HepG2 (cell line): Measurements from ENCODE around the gene LAMB4. TPM values are rescaled to one million over a fixed set of nuclear protein-coding genes. Genes with fewer than 3 reads are reported as not detected.

Experiments
- ASH2L ChIP-seq: fragments of 300-600, 200-600 bp; sonication (generic); IDR thresholded peaks from 2 replicates; pipeline ENCODE4 v1.7.0; 2017; ENCODE audit warnings: low read depth, mild to moderate bottlenecking, moderate library complexity, mixed read lengths, low read length; ENCODE audit not compliant: insufficient read length
- ATF4 ChIP-seq, 2 experiments: fragments of 450-650 bp in 1 of 2; sonication (generic) in 1 of 2; formaldehyde crosslinking; IDR thresholded peaks; 2 replicates each; pipeline versions ENCODE4 v1.5.0 to v1.8.0; 2020 to 2022; ENCODE audit warnings: mild to moderate bottlenecking in 1 of 2, missing genetic modification reagents in 1 of 2
- CENPT ChIP-seq: sonication (generic); formaldehyde crosslinking; IDR thresholded peaks from 2 replicates; pipeline ENCODE4 v1.8.0; 2022; ENCODE audit warnings: low read depth, mild to moderate bottlenecking, moderate library complexity, missing genetic modification reagents
- FOXA3 ChIP-seq: IDR thresholded peaks from 2 replicates; pipeline ENCODE4 v1.6.1; 2016; ENCODE audit warnings: missing genetic modification reagents, missing compliant biosample characterization
- FOXJ3 ChIP-seq: sonication (generic); formaldehyde crosslinking; IDR thresholded peaks from 2 replicates; pipeline ENCODE4 v1.4.0; 2020; ENCODE audit warnings: missing genetic modification reagents, mild to moderate bottlenecking, borderline replicate concordance
- HOMEZ ChIP-seq: IDR thresholded peaks from 2 replicates; pipeline ENCODE4 v1.6.1; 2016; ENCODE audit warnings: low read depth
- NFKBIZ ChIP-seq: IDR thresholded peaks from 2 replicates; pipeline ENCODE4 v1.6.1; 2018; ENCODE audit warnings: missing genetic modification reagents, missing compliant biosample characterization
- PAXIP1 ChIP-seq: sonication (generic); formaldehyde crosslinking; conservative IDR thresholded peaks from 2 replicates; pipeline ENCODE4 v1.4.0; 2020; ENCODE audit warnings: mild to moderate bottlenecking, missing genetic modification reagents, moderate library complexity
- PCBP1 ChIP-seq: fragments of 200-400 bp; formaldehyde crosslinking; IDR thresholded peaks from 2 replicates; pipeline ENCODE4 v1.6.1; 2017; ENCODE audit warnings: mild to moderate bottlenecking, low read depth, low read length, borderline replicate concordance
- SKI ChIP-seq: fragments of 450-650 bp; IDR thresholded peaks from one replicate; pipeline ENCODE4 v1.6.1; 2018; ENCODE audit warnings: mild to moderate bottlenecking; ENCODE audit not compliant: partially characterized antibody
- SOX13 ChIP-seq, 3 experiments: fragments of 450-650 bp in 1 of 3; sonication (generic) in 1 of 3; formaldehyde crosslinking in 1 of 3; IDR thresholded peaks in 2 of 3; conservative IDR thresholded peaks in 1 of 3; 2 replicates each; pipeline versions ENCODE4 v1.5.0 to v1.6.1; 2016 to 2020; ENCODE audit warnings: antibody characterized with exemption in 1 of 3, mild to moderate bottlenecking in 1 of 3, missing compliant biosample characterization in 1 of 3, missing genetic modification reagents in 1 of 3, moderate library complexity in 1 of 3
- SP4 ChIP-seq: sonication (generic); formaldehyde crosslinking; IDR thresholded peaks from 2 replicates; pipeline ENCODE4 v1.8.1; 2023; ENCODE audit warnings: mild to moderate bottlenecking, missing genetic modification reagents
- TARDBP ChIP-seq: sonication (generic); formaldehyde crosslinking; IDR thresholded peaks from 2 replicates; pipeline ENCODE4 v1.8.0; 2022; ENCODE audit warnings: mild to moderate bottlenecking, missing genetic modification reagents
- TBL1XR1 ChIP-seq: fragments of 150-350 bp; IDR thresholded peaks from 2 replicates; pipeline ENCODE4 v1.6.1; 2014; ENCODE audit warnings: borderline replicate concordance, low read length; ENCODE audit not compliant: partially characterized antibody
- THYN1 ChIP-seq: sonication (generic); formaldehyde crosslinking; IDR thresholded peaks from 2 replicates; pipeline ENCODE4 v1.8.1; 2023; ENCODE audit warnings: low read depth, mild to moderate bottlenecking, moderate library complexity, missing genetic modification reagents, borderline replicate concordance
- TSC22D2 ChIP-seq: sonication (generic); formaldehyde crosslinking; IDR thresholded peaks from 2 replicates; pipeline ENCODE4 v1.5.1; 2020; ENCODE audit warnings: missing genetic modification reagents, mild to moderate bottlenecking, borderline replicate concordance
- ZNF101 ChIP-seq: sonication (generic); formaldehyde crosslinking; IDR thresholded peaks from 2 replicates; pipeline ENCODE4 v1.4.0; 2020; ENCODE audit warnings: mild to moderate bottlenecking, low read depth, missing genetic modification reagents, borderline replicate concordance
- ZNF282 ChIP-seq: fragments of 450-650 bp; IDR thresholded peaks from 2 replicates; pipeline ENCODE4 v1.6.1; 2018; ENCODE audit not compliant: partially characterized antibody
- ZNF569 ChIP-seq: sonication (generic); formaldehyde crosslinking; IDR thresholded peaks from 2 replicates; pipeline ENCODE4 v1.5.0; 2020; ENCODE audit warnings: mild to moderate bottlenecking, missing genetic modification reagents, moderate library complexity, borderline replicate concordance
- ZNF766 ChIP-seq: sonication (generic); formaldehyde crosslinking; IDR thresholded peaks from 2 replicates; pipeline ENCODE4 v1.5.0; 2020; ENCODE audit warnings: missing genetic modification reagents, borderline replicate concordance
- ZNF773 ChIP-seq: sonication (generic); formaldehyde crosslinking; IDR thresholded peaks from 2 replicates; pipeline ENCODE4 v1.4.0; 2020; ENCODE audit warnings: missing genetic modification reagents, borderline replicate concordance
- ZNF792 ChIP-seq: IDR thresholded peaks from 2 replicates; pipeline ENCODE4 v1.6.1; 2016
- polyA plus RNA-seq, 8 experiments: library from polyadenylated mRNA; depleted of rRNA in 3 of 8; stranded (reverse) in 7 of 8; unstranded in 1 of 8; fragments of >200 nt; fragmentation: Illumina TruSeq in 4 of 8; extraction: Trizol in 4 of 8; gene quantifications; 2 replicates each; pipeline versions ENCODE4 v1.2.1 to v1.2.3, GENCODE V29; 2011 to 2016; ENCODE audit warnings: low read depth in 4 of 8, missing spikeins in 1 of 8, mixed read lengths in 1 of 8; ENCODE audit not compliant: insufficient read depth in 1 of 8
- total RNA-seq, 5 experiments: library from RNA; depleted of rRNA; stranded (reverse); fragments of >200 nt; fragmentation: Illumina TruSeq; extraction: Trizol; gene quantifications; 2 replicates each; pipeline ENCODE4 v1.2.3, GENCODE V29; 2016; ENCODE audit warnings: low read depth in 1 of 5

The LAMB4 gene
- total and polyA plus RNA-seq, 2 of the 13 experiments (the other 11 are each of a cell fraction or from before 2014, with no cell fraction given), result 0.05 TPM; not detected in 1

- TF ChIP-seq ZNF766, result no peak
- TF ChIP-seq ZNF569 (CRISPR knock-in tag), result no peak
- peak; percentile 61; the same call in 1 of the 2 replicates for TF ChIP-seq HOMEZ (CRISPR knock-in tag)
- peak; percentile 84; the same call in 1 of the 2 replicates for TF ChIP-seq SOX13 (IDR thresholded peaks at IDR 0.05)
- peak in 1 of 2 experiments; percentile 98; a peak in 2 of 4 replicates for TF ChIP-seq SOX13 (CRISPR knock-in tag; conservative IDR thresholded peaks at IDR 0.05 in 1 of 2, IDR thresholded peaks at IDR 0.05 in 1 of 2)
- TF ChIP-seq SKI, result peak; percentile 20
- TF ChIP-seq FOXJ3 (CRISPR knock-in tag), result peak; percentile 46; the same call in 1 of the 2 replicates
- TF ChIP-seq TSC22D2 (CRISPR knock-in tag), result no peak
- no peak for TF ChIP-seq SP4 (CRISPR knock-in tag)
- TF ChIP-seq ZNF282, result no peak
- TF ChIP-seq ASH2L, result peak; percentile 30
- TF ChIP-seq CENPT, result no peak
- 0 out of 2 replicates have a peak, but pooled peaks have one; percentile 72 for TF ChIP-seq ZNF792 (CRISPR knock-in tag)
- TF ChIP-seq PAXIP1 (CRISPR knock-in tag), result peak; percentile 80
- TF ChIP-seq FOXA3, result peak; percentile 95
- 0 out of 4 replicates have a peak, but pooled peaks of 1 of the 2 experiments have one; percentile 32 for TF ChIP-seq ATF4 (CRISPR knock-in tag; IDR thresholded peaks at IDR 0.05)
- no peak for TF ChIP-seq PCBP1
- no peak for TF ChIP-seq ZNF773
- no peak for TF ChIP-seq ZNF101 (CRISPR knock-in tag)
- TF ChIP-seq NFKBIZ (CRISPR knock-in tag), result no peak
- TF ChIP-seq TBL1XR1, result peak; percentile 64
- TF ChIP-seq THYN1, result no peak
- peak; percentile 55; the same call in 1 of the 2 replicates for TF ChIP-seq TARDBP
Observed at GRCh38 chr7:108014747-108015682, 115.1 kb downstream of the LAMB4 start (continued).
